Measurements from ENCODE around the gene PITPNB.

Gene PITPNB

GRCh38 chr22:27919222-27919941, at the start of gene PITPNB:
Gene PITPNB (minus strand): TSS chr22:27919256. CDS start chr22:27919191, 65 bp downstream.
- peak; percentile 98 to 99 (median 99) for DNase-seq (ENCODE audit: low read depth in 3 of 3)

GRCh38 chr22:27966168-27967064, 47.4 kb upstream of the PITPNB start:
- no peak for DNase-seq (ENCODE audit: low read depth in 3 of 3)

- no peak for DNase-seq (ENCODE audit: low read depth in 3 of 3)
Observed at GRCh38 chr22:27962268-27963044, 43.4 kb upstream of the PITPNB start.

- no peak for DNase-seq (ENCODE audit: low read depth in 3 of 3)
Observed at GRCh38 chr22:27961680-27962079, 42.6 kb upstream of the PITPNB start.

- DNase-seq (ENCODE audit: low read depth in 3 of 3) = no peak
Observed at GRCh38 chr22:27961182-27961581, 42.1 kb upstream of the PITPNB start.

- no peak for DNase-seq (ENCODE audit: low read depth in 3 of 3)
Observed at GRCh38 chr22:27959335-27960090, 40.5 kb upstream of the PITPNB start.

GRCh38 chr22:27952779-27953178, 33.7 kb upstream of the PITPNB start:
- no peak for DNase-seq (ENCODE audit: low read depth in 3 of 3)

GRCh38 chr22:27952091-27952490, 33.0 kb upstream of the PITPNB start:
- no peak for DNase-seq (ENCODE audit: low read depth in 3 of 3)

GRCh38 chr22:27949421-27949820, 30.4 kb upstream of the PITPNB start:
- no peak for DNase-seq (ENCODE audit: low read depth in 3 of 3)

GRCh38 chr22:27948569-27948968, 29.5 kb upstream of the PITPNB start:
- DNase-seq (ENCODE audit: low read depth in 3 of 3) = no peak

GRCh38 chr22:27947448-27947847, 28.4 kb upstream of the PITPNB start:
- no peak for DNase-seq (ENCODE audit: low read depth in 3 of 3)

GRCh38 chr22:27941143-27941542, 22.1 kb upstream of the PITPNB start:
- no peak for DNase-seq (ENCODE audit: low read depth in 3 of 3)

- DNase-seq (ENCODE audit: low read depth in 3 of 3) = no peak
Observed at GRCh38 chr22:27937453-27937852, 18.4 kb upstream of the PITPNB start.

- DNase-seq (ENCODE audit: low read depth in 3 of 3) = no peak
Observed at GRCh38 chr22:27935897-27936296, 16.8 kb upstream of the PITPNB start.

GRCh38 chr22:27934069-27934468, 15.0 kb upstream of the PITPNB start:
- no peak for DNase-seq (ENCODE audit: low read depth in 3 of 3)

GRCh38 chr22:27933186-27933983, 14.3 kb upstream of the PITPNB start:
- no peak for DNase-seq (ENCODE audit: low read depth in 3 of 3)

GRCh38 chr22:27930331-27931060, 11.4 kb upstream of the PITPNB start:
- no peak for DNase-seq (ENCODE audit: low read depth in 3 of 3)

- DNase-seq (ENCODE audit: low read depth in 3 of 3) = no peak
Observed at GRCh38 chr22:27927608-27928007, 8.6 kb upstream of the PITPNB start.

- DNase-seq (ENCODE audit: low read depth in 3 of 3) = no peak
Observed at GRCh38 chr22:27925331-27925730, 6.3 kb upstream of the PITPNB start.

Measured in stimulated activated CD4-positive, alpha-beta T cell treated with anti-CD3 and anti-CD28 coated beads, TNF-alpha, amount 100 ng/mL, for 4 hours (primary cell).